HG03103 (cell line): ENCODE data around the gene MAML2.

Experiments
- ATAC-seq: cut with Tn5 transposase; IDR thresholded peaks from one replicate; pipeline ENCODE4 v1.9.1; 2021; ENCODE audit warnings: low read depth; ENCODE audit not compliant: unreplicated experiment

Gene MAML2

GRCh38 chr11:96339706-96340554 is 3.1 kb downstream of the MAML2 start:
- no peak for ATAC-seq

GRCh38 chr11:96338910-96339705 is 3.9 kb downstream of the MAML2 start:
- peak; percentile 37 for ATAC-seq

- no peak for ATAC-seq
These were observed 5.2 kb downstream of the MAML2 start for GRCh38 chr11:96337541-96338431.

DNA sequence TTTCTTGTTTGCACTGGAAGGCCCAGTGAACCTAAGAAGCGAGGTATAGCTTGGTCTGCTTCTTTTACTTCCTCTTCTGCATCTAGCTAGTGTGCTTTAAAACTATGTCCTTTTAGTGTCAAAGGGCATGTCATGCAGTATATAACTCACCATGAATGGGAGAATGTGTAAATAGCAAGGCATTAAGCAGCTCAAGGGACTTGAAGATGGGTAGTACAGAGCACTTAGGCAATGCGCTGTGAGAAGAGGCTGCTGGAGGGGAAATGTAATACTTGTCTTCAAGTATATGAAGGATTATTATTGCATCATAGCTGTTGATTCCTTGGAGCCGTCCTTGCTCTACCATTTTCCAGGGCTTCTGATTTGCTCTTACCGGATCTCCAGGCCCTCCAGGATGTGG is 7.6 kb downstream of the MAML2 start:
- no peak for ATAC-seq

DNA sequence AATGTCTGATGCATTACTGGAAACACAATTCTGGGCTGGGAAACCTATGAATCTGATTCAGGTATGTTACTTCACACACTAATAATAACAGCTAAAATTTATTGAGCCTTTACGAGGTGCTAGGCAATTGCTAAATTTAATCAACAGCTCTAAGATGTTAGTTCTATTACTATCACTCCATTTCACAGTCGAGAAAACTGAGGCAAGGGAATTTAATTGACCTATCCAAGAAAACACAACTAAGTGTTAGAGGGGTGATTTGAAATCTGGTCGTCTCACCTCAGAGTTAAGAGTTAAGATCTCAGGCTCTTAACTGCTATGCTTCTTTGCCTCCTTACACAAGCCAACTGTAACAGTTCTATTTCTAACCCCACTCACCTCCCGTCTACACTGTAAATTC is 8.8 kb downstream of the MAML2 start:
- ATAC-seq, result no peak

DNA sequence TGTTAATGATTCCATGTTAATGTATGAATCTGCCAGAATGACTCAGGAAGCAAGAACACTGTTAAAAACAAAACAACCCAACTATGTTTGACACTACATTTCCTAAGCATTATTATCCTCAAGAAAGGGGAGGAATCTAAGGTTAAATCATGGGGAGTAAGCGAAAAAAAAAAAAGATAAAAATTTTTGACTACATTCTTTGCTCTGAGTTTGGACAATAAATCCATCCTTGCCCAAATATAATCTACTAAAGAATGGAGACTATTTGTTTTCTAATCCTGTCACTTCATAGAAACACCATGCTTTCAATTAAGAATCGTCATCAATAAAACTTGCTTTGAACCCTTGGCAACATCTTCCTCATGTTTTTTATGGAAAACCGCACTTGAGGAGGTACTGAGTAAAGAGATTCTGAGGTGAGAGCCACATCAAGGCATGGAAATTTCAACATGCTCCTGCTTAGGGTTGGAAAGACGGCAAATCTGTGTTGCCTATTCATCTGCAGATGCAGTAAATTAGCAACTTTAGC is 9.7 kb downstream of the MAML2 start:
- ATAC-seq, result no peak

DNA sequence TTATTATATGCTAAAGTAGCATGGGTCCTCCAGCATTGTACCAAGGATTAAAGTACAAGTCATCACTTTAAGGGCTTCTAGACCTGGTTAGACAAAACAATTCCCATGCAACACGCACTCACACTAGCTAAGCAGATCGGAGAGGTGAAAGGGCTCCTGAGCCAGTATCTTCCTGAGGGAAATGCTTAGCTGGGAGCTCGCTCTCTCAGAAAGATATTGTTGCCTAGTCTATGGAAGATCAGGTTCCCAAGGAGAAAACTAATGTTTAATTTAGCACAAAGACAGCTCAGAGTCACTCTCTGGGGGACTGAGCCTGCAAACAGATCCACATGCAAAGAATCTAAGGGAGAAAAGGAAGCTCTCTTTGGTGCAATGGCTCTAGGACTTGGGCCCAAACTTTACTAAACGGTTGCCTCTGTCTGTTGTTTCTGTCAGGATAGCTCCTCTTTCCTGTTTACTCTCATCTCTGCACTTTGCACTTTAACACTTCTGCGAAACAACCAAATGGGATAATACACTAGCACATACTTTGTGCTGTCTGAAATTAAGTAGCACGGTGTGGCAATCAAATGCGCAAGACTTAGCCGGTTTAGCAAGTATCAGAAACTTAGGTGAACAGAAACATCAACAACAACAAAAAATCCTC is 10.7 kb downstream of the MAML2 start:
- no peak for ATAC-seq

GRCh38 chr11:96331699-96332116 is 11.3 kb downstream of the MAML2 start:
- ATAC-seq, result no peak

DNA sequence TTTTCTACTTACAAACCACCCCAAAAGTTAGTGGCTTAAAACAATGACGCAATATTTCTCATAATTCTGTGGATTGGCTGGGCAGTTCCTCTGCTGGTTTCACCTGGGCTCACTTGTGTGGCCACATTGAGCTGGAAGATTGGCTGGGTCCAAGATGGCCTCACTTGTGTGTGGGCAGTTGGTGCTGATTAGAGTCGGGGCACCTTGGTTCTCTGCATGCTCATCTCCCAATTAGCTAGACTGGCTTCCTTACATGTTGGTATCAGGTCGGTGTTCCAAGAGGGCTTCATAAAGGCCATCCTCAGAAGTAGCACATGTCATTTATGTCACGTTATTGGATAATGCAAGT is 12.5 kb downstream of the MAML2 start:
- no peak for ATAC-seq

DNA sequence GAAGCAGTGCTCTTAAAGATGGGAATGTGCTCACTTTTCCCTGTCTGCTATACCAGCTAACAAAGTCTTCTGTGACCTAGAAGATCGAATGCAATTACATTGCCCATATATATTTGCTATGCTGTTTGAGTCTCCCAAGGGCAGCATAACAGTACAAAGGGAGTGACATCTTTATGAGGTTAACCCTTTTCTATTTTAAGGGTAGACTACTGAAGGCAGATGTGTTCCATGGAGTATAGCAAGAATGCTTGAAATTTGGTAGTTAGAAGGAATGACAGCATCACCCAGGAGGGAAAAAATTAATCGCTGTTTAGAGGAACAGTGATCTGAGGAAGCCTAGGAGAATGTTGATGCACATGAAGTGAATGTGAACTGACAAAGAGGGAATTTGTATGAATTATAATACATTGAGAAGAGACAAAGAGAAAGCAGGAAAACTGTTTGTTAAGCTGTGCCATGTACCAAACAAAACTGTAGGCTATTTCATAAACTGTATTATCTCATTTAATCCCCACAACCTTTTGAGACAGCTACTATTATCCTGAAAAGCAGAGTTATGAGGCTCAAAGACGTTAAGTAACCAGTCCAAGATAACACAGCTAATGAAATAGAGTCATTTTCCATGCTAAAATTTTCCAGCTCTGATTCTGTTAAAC is 13.0 kb downstream of the MAML2 start:
- no peak for ATAC-seq

DNA sequence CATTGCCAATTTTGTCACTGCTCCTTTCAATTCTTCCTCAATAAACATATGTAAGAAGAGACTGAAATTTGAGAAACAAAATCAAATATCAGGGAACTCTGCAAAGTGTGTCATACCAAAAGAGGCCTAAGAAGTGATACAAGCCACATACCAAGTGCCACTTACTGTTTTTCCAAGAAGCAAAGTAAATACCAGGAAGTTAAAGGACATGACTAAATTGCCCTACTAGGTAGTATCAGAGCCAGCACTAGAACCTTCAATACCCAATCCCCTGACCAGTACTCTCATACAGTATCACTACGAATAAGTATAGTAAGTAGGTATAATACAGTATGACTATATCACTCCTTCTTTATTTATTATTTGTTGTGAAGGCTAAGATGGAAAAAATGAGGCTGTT is 13.6 kb downstream of the MAML2 start:
- ATAC-seq, result no peak

- no peak for ATAC-seq
These were observed 14.5 kb downstream of the MAML2 start for GRCh38 chr11:96328395-96329010.

DNA sequence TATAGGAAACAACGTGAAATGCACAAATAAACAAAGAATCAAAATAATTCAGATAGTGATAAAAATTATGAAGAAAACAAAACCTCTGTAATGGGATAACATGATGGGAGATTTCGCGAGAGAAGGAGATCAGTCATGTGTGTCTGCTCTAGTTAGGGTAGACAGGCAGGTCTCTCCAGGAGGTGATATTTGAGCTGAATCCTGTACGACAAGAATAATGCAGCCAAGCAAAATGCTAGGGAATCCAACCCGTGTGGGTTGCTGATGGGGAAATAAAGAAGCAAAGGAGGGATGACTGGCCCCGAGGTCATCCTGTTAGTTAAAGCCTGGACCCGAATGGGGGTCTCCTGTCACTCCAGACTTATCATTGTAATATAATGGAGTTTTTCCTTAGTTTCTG is 16.0 kb downstream of the MAML2 start:
- ATAC-seq, result no peak

DNA sequence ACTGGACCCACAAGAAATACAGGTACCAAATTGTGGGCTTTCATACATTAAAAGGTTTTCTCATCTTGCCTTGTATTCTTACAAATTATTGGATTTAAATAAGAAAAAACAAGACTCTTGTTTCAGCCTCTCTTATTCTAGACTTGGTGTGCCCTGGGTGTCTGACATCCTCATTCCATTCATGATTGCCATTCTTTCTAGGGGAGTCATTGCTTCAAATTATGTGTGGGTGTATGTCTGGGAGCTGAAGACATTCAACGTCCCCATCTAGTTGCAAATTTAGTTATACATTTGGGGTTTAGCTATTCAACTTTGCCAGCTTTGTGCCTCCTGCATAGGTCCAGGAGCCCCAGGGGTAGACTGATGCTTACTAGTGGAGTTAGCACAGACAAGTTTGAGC is 18.1 kb downstream of the MAML2 start:
- ATAC-seq, result no peak

DNA sequence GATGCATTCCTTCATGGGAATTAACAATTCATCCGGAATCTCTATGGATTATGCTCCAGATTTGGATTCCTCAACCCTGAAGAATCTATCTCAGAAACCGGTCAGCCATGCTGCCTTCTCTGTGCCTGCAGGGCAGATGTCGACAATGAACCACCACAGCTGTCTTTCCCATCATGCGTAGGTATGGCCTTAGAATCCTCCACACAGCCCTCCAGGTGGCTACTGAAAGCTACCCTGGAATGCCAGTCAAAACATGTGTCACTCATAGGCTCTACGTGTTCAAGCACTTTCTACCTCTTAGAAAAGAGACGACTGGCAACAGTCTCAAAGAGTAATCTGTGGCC is 19.4 kb downstream of the MAML2 start:
- no peak for ATAC-seq

DNA sequence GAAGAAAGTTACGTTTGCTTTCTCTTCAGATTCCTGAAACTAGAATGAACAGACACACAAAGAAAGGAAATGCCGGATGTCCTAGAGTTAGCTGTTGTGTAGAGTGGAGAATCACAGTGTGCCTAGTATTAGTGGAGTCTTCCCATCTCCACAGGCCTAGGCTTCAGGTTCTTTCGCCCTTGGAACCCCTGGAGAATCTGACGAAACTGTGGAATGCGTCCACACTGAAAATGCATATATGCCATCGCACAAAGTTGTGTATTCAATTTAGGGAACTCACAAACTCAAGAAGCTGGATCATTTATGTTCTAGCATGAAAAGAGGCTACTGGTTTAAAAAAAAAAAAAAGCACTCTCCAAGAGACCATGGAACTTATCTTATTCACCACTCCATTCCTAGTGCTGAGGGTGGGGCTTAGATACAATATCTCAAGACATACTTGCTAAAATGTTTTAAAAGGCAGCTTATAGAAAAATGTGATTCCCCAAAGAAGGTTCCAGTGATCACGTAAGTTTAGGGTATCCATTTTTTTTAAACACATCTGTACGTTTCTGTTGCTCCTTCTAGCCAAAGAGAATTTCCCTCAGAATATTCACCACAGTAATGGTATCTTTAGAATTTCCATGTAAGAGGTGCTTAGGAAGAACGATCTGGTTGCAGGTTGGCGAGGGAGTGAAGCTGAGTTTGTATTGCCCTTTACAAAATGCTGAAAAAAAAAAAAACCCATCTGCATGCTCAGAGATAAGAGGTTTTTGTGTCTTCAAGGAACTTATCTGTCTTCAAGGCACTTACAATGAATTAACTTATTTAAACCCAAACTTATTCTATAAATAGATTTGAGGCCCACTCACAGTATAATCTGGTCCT is 20.0 kb downstream of the MAML2 start:
- ATAC-seq, result no peak

DNA sequence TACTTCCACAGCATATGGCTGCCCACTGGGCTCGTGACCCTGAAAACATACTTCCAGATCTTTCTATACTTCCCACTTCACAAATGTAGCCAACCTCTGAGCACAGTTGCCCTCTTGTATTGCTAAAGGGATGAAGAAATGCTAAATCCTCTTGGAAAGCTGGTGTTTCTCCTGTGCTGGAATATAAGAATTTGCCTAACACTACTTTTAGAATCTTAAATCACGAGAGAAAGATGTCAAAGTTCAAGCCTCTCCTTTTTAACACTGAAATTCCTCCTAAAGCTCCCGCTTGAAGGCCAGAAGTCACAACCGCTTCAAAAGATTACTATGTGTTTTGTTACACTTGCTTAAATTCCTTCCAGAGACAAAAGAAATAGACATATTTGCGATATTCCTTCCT is 21.9 kb downstream of the MAML2 start:
- ATAC-seq, result no peak

DNA sequence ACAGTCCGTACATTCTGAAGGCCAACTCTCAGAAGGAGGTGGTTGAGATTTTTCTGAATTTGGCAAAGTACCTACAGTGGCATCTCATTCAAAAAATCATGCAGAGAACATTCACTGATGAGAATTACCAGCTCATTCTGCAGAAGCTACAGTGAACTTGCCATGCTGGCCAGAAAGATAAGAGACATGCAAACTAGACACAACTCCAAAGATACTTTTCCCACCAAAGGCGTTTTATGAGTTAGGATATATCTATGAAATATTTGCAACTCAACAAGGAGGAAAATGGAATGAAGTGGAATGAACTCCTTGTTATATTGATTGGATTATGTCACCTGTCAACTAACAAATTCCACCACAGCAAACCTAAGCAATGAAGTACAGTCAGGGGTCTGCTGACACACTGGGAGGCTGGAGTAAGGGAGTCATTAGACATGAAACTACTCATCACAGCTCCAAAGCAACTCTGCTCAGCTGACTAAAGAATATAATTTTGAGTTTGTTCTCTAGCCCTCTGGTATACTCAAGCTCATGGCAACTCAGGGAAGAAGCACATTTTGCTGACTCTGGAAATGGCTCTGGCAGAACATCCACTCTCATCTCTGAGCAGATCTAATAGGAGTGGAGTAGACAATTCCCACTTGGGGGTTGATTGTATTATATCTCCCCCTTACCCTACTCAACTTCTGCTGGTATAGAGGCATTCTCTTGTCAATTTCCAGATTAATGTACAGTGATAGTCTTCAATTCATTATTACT is 22.9 kb downstream of the MAML2 start:
- ATAC-seq, result no peak
